Naive thymus-derived CD4-positive, alpha-beta T cell (primary cell): ENCODE data around the gene LRRC32. TPM values are rescaled to one million over a fixed set of nuclear protein-coding genes. Genes with fewer than 3 reads are reported as not detected.

ENCODE experiments used
- ATAC-seq: fragments of 150-1000 bp; cut with Tn5 transposase; 2 replicates; pipeline ENCODE4 v1.10.0; 2021; ENCODE audit warnings: mild to moderate bottlenecking, moderate library complexity
- CTCF ChIA-PET: fragments of 350-600 bp; sonication (Branson Sonifier 250); formaldehyde crosslinking; loops from one replicate; lab custom pipeline; 2021; ENCODE audit warnings: antibody characterized with exemption; lab: Charles Lee
- POLR2A ChIA-PET: fragments of 350-600 bp; sonication (Branson Sonifier 250); formaldehyde crosslinking; loops from one replicate; lab custom pipeline; 2021; ENCODE audit warnings: antibody characterized with exemption, inconsistent platforms; lab: Charles Lee
- DNase-seq, 9 donors: peaks; one replicate each; pipeline versions ENCODE4 v3.0.0 to v3.0.0-alpha.2; 2020 to 2022; ENCODE audit warnings: mixed read lengths in 1 of 9
- H3K27ac ChIP-seq: one replicate; pipeline ENCODE4 v1.7.0; 2013; ENCODE audit warnings: mild to moderate bottlenecking, low read depth, low read length, moderate library complexity
- H3K27me3 ChIP-seq, 2 donors: one replicate each; pipeline ENCODE4 v1.7.0; 2013; ENCODE audit warnings: low read length in 2 of 2, mild to moderate bottlenecking in 2 of 2, moderate library complexity in 2 of 2; ENCODE audit not compliant: control insufficient read depth in 2 of 2, insufficient read depth in 2 of 2
- H3K36me3 ChIP-seq, 3 experiments: 1 replicate in 2 of 3; 2 replicates in 1 of 3; pipeline ENCODE4 v1.7.0; 2013; ENCODE audit warnings: low read length in 3 of 3, mild to moderate bottlenecking in 3 of 3, moderate library complexity in 1 of 3; ENCODE audit not compliant: insufficient read depth in 3 of 3, control insufficient read depth in 2 of 3
- H3K4me1 ChIP-seq, 2 donors: one replicate each; pipeline ENCODE4 v1.7.0; 2013; ENCODE audit warnings: low read length in 2 of 2, mild to moderate bottlenecking in 2 of 2, moderate library complexity in 1 of 2; ENCODE audit not compliant: control insufficient read depth in 2 of 2, insufficient read depth in 2 of 2
- H3K4me3 ChIP-seq: 2 replicates; pipeline ENCODE4 v1.7.0; 2013; ENCODE audit warnings: mild to moderate bottlenecking, low read length
- H3K9me3 ChIP-seq, 3 experiments: 1 replicate in 2 of 3; 2 replicates in 1 of 3; pipeline ENCODE4 v1.7.0; 2013; ENCODE audit warnings: low read length in 3 of 3; ENCODE audit not compliant: control insufficient read depth in 2 of 3
- H3K27ac Mint-ChIP-seq, 9 donors: one replicate each; pipeline ENCODE4 v1.8.0; 2020 to 2022; ENCODE audit warnings: mixed read lengths in 9 of 9, mild to moderate bottlenecking in 8 of 9, moderate library complexity in 5 of 9, inconsistent platforms in 2 of 9
- H3K27me3 Mint-ChIP-seq, 5 donors: one replicate each; pipeline ENCODE4 v1.8.0; 2021 to 2022; ENCODE audit warnings: mixed read lengths in 5 of 5, mild to moderate bottlenecking in 1 of 5
- H3K36me3 Mint-ChIP-seq, 5 donors: one replicate each; pipeline ENCODE4 v1.8.0; 2020 to 2022; ENCODE audit warnings: mixed read lengths in 5 of 5, mild to moderate bottlenecking in 3 of 5, inconsistent platforms in 1 of 5
- H3K4me1 Mint-ChIP-seq, 7 donors: one replicate each; pipeline ENCODE4 v1.8.0; 2020 to 2022; ENCODE audit warnings: mixed read lengths in 7 of 7, mild to moderate bottlenecking in 3 of 7, inconsistent platforms in 1 of 7
- H3K4me3 Mint-ChIP-seq, 10 donors: one replicate each; pipeline ENCODE4 v1.8.0; 2020 to 2022; ENCODE audit warnings: mild to moderate bottlenecking in 10 of 10, mixed read lengths in 10 of 10, moderate library complexity in 6 of 10, inconsistent platforms in 2 of 10
- H3K9me3 Mint-ChIP-seq, 11 donors: one replicate each; pipeline ENCODE4 v1.8.0; 2020 to 2022; ENCODE audit warnings: mixed read lengths in 11 of 11, mild to moderate bottlenecking in 4 of 11, inconsistent platforms in 1 of 11, moderate library complexity in 1 of 11
- intact Hi-C, 2 donors: fragments of 100-400 bp; cut with micrococcal nuclease; formaldehyde crosslinking; loops; one replicate each; pipeline ENCODE4 v1.15.1; 2023
- polyA plus RNA-seq, 2 donors: library from polyadenylated mRNA; unstranded; fragments of 300-500 nt; fragmentation: Illumina TruSeq; gene quantifications; one replicate each; pipeline ENCODE4 v1.2.3, GENCODE V29; 2021
- total RNA-seq, 6 experiments: library from RNA in 5 of 6; stranded (reverse) in 5 of 6; gene quantifications; 1 replicate in 5 of 6; 2 replicates in 1 of 6; pipeline ENCODE4 v1.2.3 and lab custom pipeline; 2021 to 2026

LRRC32 gene
- total and polyA plus RNA-seq, 7 experiments from 2014 or later, result 0.08 to 4.5 (median 0.61) TPM; not detected in 3

- H3K36me3 Mint-ChIP-seq, result peaks cover 0 to 23% (median 10%) of the 10 kb centered on the region in 5 donors
- peaks cover 0 to 7% of the 10 kb centered on the region in 2 donors for H3K4me1 ChIP-seq
- peaks cover 0 to 13% (median 6%) of the 10 kb centered on the region in 5 donors for H3K27me3 Mint-ChIP-seq
- no peaks in the 10 kb centered on the region for H3K27me3 ChIP-seq
- intact Hi-C loops, result loop anchor here in 1 of 2 donors (2.0 to 5.0 kb wide), 2 partner anchors 39 to 45 kb away; partner anchors contain the start of gene LRRC32
- peaks cover 0 to 3% (median 0%) of the 10 kb centered on the region in 3 experiments for H3K9me3 ChIP-seq
- ChIA-PET POLR2A (no interaction called here), CTCF (no interaction called here)
- peak overlapping the region in 1 of 10 donors; percentile 26 for H3K4me3 Mint-ChIP-seq
- no peak overlapping the region for H3K27ac Mint-ChIP-seq
- H3K4me3 ChIP-seq, result no peak overlapping the region
- H3K9me3 Mint-ChIP-seq, result peaks cover 4 to 17% (median 10%) of the 10 kb centered on the region in 11 donors
- no peak overlapping the region for H3K27ac ChIP-seq
- DNase-seq (no peak), ATAC-seq (no peak)
- H3K4me1 Mint-ChIP-seq, result peaks cover 5 to 51% (median 12%) of the 10 kb centered on the region in 7 donors
- H3K36me3 ChIP-seq, result no peaks in the 10 kb centered on the region
Measured at GRCh38 chr11:76627606-76628005, 42.9 kb downstream of the LRRC32 start.

DNA sequence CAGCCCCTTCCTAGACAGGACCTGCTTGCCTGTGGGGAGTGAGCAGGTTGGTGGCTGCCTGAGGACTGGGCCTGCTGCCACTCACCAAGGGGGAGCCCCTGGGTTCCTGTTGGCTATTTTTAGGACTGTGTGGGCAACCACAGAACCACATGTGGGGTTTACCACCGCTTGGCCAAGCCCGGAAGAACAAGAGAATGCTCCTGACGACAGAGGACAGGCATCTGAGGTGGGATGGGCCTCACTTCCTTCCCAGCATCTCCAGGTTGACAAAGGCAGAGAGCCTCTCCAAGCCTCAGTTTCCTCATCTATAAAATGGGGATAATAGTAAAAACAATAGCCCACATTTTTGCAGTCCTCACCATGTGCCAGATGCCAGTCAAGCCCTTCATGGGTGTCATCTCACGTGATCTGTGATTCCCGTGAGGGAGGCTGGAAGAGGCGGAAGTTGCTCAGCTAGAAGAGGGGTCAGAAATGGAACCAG is 43.6 kb downstream of the LRRC32 start:
- peaks cover 0 to 14% (median 6%) of the 10 kb centered on the region in 5 donors for H3K27me3 Mint-ChIP-seq
- no peaks in the 10 kb centered on the region for H3K36me3 ChIP-seq
- H3K4me1 Mint-ChIP-seq, result peaks cover 5 to 46% (median 12%) of the 10 kb centered on the region in 7 donors
- DNase-seq (peak in 2 of 9 donors; percentile 24 to 76), ATAC-seq (peak; percentile 60)
- peak overlapping the region in 2 of 9 donors; percentile 7 to 79 for H3K27ac Mint-ChIP-seq
- no peak overlapping the region for H3K27ac ChIP-seq
- intact Hi-C loops, result loop anchor here in 1 of 2 donors (5.0 kb wide), 1 partner anchor 45 kb away; the partner anchor contains the start of gene LRRC32
- no peak overlapping the region for H3K4me3 ChIP-seq
- ChIA-PET POLR2A (no interaction called here), CTCF (no interaction called here)
- H3K27me3 ChIP-seq, result no peaks in the 10 kb centered on the region
- peaks cover 0 to 23% (median 10%) of the 10 kb centered on the region in 5 donors for H3K36me3 Mint-ChIP-seq
- H3K4me3 Mint-ChIP-seq, result peak overlapping the region in 1 of 10 donors; percentile 60
- H3K9me3 ChIP-seq, result peaks cover 0 to 3% (median 0%) of the 10 kb centered on the region in 3 experiments
- H3K4me1 ChIP-seq, result peaks cover 0 to 7% of the 10 kb centered on the region in 2 donors
- peaks cover 4 to 17% (median 10%) of the 10 kb centered on the region in 11 donors for H3K9me3 Mint-ChIP-seq

- H3K4me1 Mint-ChIP-seq, result peaks cover 5 to 45% (median 12%) of the 10 kb centered on the region in 7 donors
- DNase-seq (no peak), ATAC-seq (no peak)
- no peak overlapping the region for H3K4me3 Mint-ChIP-seq
- Histone ChIP-seq H3K4me1 (peaks cover 0 to 7% of the 10 kb centered on the region in 2 donors), H3K4me3 (no peak overlapping the region), H3K27ac (no peak overlapping the region), H3K9me3 (peaks cover 0 to 3% (median 0%) of the 10 kb centered on the region in 3 experiments), H3K36me3 (no peaks in the 10 kb centered on the region), H3K27me3 (no peaks in the 10 kb centered on the region)
- intact Hi-C loops, result loop anchor here in 1 of 2 donors (5.0 kb wide), 1 partner anchor 46 kb away; the partner anchor contains the start of gene LRRC32
- POLR2A ChIA-PET, result no interaction called here
- peaks cover 0 to 14% (median 6%) of the 10 kb centered on the region in 5 donors for H3K27me3 Mint-ChIP-seq
- H3K9me3 Mint-ChIP-seq, result peaks cover 4 to 17% (median 10%) of the 10 kb centered on the region in 11 donors
- no peak overlapping the region for H3K27ac Mint-ChIP-seq
- peaks cover 0 to 23% (median 10%) of the 10 kb centered on the region in 5 donors for H3K36me3 Mint-ChIP-seq
- CTCF ChIA-PET, result no interaction called here
Measured at GRCh38 chr11:76626266-76626665, 44.3 kb downstream of the LRRC32 start.

DNA sequence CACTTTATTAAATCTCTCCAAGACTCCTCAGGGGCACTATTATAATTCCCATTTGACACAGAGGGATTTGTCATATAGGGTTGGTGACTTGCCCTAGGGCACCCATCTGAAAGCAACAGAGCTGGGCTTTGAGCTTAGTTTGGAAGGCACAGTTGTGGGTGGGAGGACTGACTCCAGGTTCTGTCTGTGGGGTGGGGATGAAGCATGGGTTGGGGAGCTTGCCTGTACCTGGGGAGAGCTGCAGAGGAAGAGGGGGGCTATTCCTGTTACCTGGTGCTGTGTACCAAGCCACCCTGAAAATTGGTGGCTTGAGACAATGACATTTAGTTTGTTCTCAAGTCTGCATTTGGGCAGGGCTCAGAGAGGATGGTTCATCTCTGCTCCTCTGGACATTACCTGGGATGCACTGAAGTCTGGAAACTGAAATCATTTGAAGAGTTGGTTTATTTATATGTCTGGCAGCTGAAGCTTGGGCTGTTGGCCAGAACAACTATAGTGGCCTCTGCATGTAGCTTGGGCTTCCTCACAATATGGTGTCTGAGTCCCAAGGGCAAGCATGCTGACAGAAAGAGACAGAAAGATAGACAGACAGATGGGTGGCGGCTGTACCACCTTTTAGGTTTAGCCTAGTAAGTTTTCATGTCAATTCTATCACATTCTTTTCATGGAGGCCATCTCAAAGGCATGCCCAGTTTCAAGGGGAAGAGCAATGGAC is 44.9 kb downstream of the LRRC32 start:
- Mint-ChIP-seq H3K27ac (no peak overlapping the region), H3K4me3 (peak overlapping the region in 1 of 10 donors; percentile 4), H3K36me3 (peaks cover 0 to 22% (median 10%) of the 10 kb centered on the region in 5 donors), H3K9me3 (peaks cover 4 to 17% (median 10%) of the 10 kb centered on the region in 11 donors), H3K27me3 (peaks cover 0 to 14% (median 6%) of the 10 kb centered on the region in 5 donors), H3K4me1 (peaks cover 5 to 44% (median 12%) of the 10 kb centered on the region in 7 donors)
- peaks cover 0 to 7% of the 10 kb centered on the region in 2 donors for H3K4me1 ChIP-seq
- H3K4me3 ChIP-seq, result no peak overlapping the region
- DNase-seq (no peak), ATAC-seq (no peak)
- peaks cover 0 to 3% (median 0%) of the 10 kb centered on the region in 3 experiments for H3K9me3 ChIP-seq
- H3K36me3 ChIP-seq, result no peaks in the 10 kb centered on the region
- H3K27ac ChIP-seq, result no peak overlapping the region
- POLR2A ChIA-PET, result no interaction called here
- intact Hi-C loops, result loop anchor here in 1 of 2 donors (5.0 kb wide), 1 partner anchor 47 kb away; the partner anchor contains the start of gene LRRC32
- CTCF ChIA-PET, result interaction anchor here (0.6 kb wide), 1 partner anchor 1723 kb away, joined by 3 read pairs; no protein-coding TSS in a partner anchor
- H3K27me3 ChIP-seq, result no peaks in the 10 kb centered on the region

- Histone ChIP-seq H3K36me3 (no peaks in the 10 kb centered on the region), H3K4me1 (peaks cover 0 to 7% of the 10 kb centered on the region in 2 donors), H3K9me3 (peaks cover 0 to 3% (median 0%) of the 10 kb centered on the region in 3 experiments), H3K27ac (no peak overlapping the region), H3K4me3 (no peak overlapping the region), H3K27me3 (no peaks in the 10 kb centered on the region)
- POLR2A ChIA-PET, result no interaction called here
- DNase-seq (no peak), ATAC-seq (no peak)
- intact Hi-C loops, result loop anchor here in 1 of 2 donors (5.0 kb wide), 1 partner anchor 48 kb away; the partner anchor contains the start of gene LRRC32
- H3K4me1 Mint-ChIP-seq, result peaks cover 0 to 35% (median 4%) of the 10 kb centered on the region in 7 donors
- CTCF ChIA-PET, result no interaction called here
- no peak overlapping the region for H3K4me3 Mint-ChIP-seq
- H3K9me3 Mint-ChIP-seq, result peaks cover 4 to 14% (median 10%) of the 10 kb centered on the region in 11 donors
- H3K27me3 Mint-ChIP-seq, result peaks cover 0 to 14% (median 6%) of the 10 kb centered on the region in 5 donors
- H3K36me3 Mint-ChIP-seq, result peaks cover 0 to 17% (median 10%) of the 10 kb centered on the region in 5 donors
- no peak overlapping the region for H3K27ac Mint-ChIP-seq
Measured at GRCh38 chr11:76624500-76625379, 45.8 kb downstream of the LRRC32 start.
